ENCODE results near the gene CORO7.

Gene CORO7

GRCh38 chr16:4385789-4386450 lies 30.5 kb downstream of the CORO7 start:
- H3K27ac ChIP-seq: no peak overlapping the region
- TF ChIP-seq CTCF (conservative IDR thresholded peaks at IDR 0.05) (no peak), ZFX (IDR thresholded peaks at IDR 0.05) (no peak)

GRCh38 chr16:4385066-4385788 lies 31.2 kb downstream of the CORO7 start:
- TF ChIP-seq CTCF (conservative IDR thresholded peaks at IDR 0.05) (no peak), ZFX (IDR thresholded peaks at IDR 0.05) (no peak)
- H3K27ac ChIP-seq: no peak overlapping the region

GRCh38 chr16:4384509-4384942 lies 31.9 kb downstream of the CORO7 start:
- H3K27ac ChIP-seq: no peak overlapping the region
- TF ChIP-seq CTCF (conservative IDR thresholded peaks at IDR 0.05): no peak
- no peak for TF ChIP-seq ZFX (IDR thresholded peaks at IDR 0.05)

GRCh38 chr16:4383591-4384444 lies 32.6 kb downstream of the CORO7 start:
- no peak for TF ChIP-seq ZFX (IDR thresholded peaks at IDR 0.05)
- no peak for TF ChIP-seq CTCF (conservative IDR thresholded peaks at IDR 0.05)
- H3K27ac ChIP-seq: no peak overlapping the region

GRCh38 chr16:4382795-4383357 lies 33.5 kb downstream of the CORO7 start:
- no peak for TF ChIP-seq ZFX (IDR thresholded peaks at IDR 0.05)
- TF ChIP-seq CTCF (conservative IDR thresholded peaks at IDR 0.05): no peak
- H3K27ac ChIP-seq: no peak overlapping the region

- H3K27ac ChIP-seq: no peak overlapping the region
Measured at GRCh38 chr16:4381935-4382794, 34.2 kb downstream of the CORO7 start.

More at GRCh38 chr16:4381935-4382794, 34.2 kb downstream of the CORO7 start:
- TF ChIP-seq ZFX (IDR thresholded peaks at IDR 0.05): no peak
- TF ChIP-seq CTCF (conservative IDR thresholded peaks at IDR 0.05): no peak
